Common myeloid progenitor, CD34-positive (primary cell): ENCODE data around the gene PELI3. TPM values are rescaled to one million over a fixed set of nuclear protein-coding genes. Genes with fewer than 3 reads are reported as not detected.
A peak's percentile ranks its signal among the peaks of the same experiment; 100 is the strongest.

ENCODE experiments used
- CTCF ChIA-PET: fragments of 350-600 bp; sonication (Branson Sonifier 250); formaldehyde crosslinking; loops from one replicate; lab custom pipeline; 2021; ENCODE audit warnings: antibody characterized with exemption; lab: Charles Lee
- POLR2A ChIA-PET: fragments of 350-600 bp; sonication (Branson Sonifier 250); formaldehyde crosslinking; loops from one replicate; lab custom pipeline; 2021; ENCODE audit warnings: antibody characterized with exemption; lab: Charles Lee
- DNase-seq, 3 donors: peaks; one replicate each; pipeline versions ENCODE4 v3.0.0 to v3.0.0-alpha.2; 2013
- H3K27ac ChIP-seq, 2 experiments: 1 replicate in 1 of 2; 2 replicates in 1 of 2; pipeline ENCODE4 v1.7.0; 2013; ENCODE audit warnings: inconsistent platforms in 2 of 2, low read length in 2 of 2, mild to moderate bottlenecking in 2 of 2, low read depth in 1 of 2, moderate library complexity in 1 of 2; ENCODE audit not compliant: severe bottlenecking in 2 of 2, insufficient read depth in 1 of 2, poor library complexity in 1 of 2
- H3K27me3 ChIP-seq, 5 experiments: replicated peaks in 2 of 5; 1 replicate in 3 of 5; 2 replicates in 2 of 5; pipeline versions ENCODE4 v1.6.1 to v1.7.0; 2013; ENCODE audit warnings: low read length in 4 of 5, mild to moderate bottlenecking in 2 of 5, moderate library complexity in 2 of 5, inconsistent platforms in 1 of 5; ENCODE audit not compliant: insufficient read depth in 5 of 5, control insufficient read depth in 4 of 5
- H3K36me3 ChIP-seq, 4 experiments: 1 replicate in 2 of 4; 2 replicates in 2 of 4; pipeline versions ENCODE4 v1.6.1 to v1.7.0; 2013; ENCODE audit warnings: low read length in 3 of 4, control low read depth in 1 of 4, mild to moderate bottlenecking in 1 of 4; ENCODE audit not compliant: control insufficient read depth in 4 of 4, insufficient read depth in 4 of 4
- H3K4me1 ChIP-seq, 4 experiments: 1 replicate in 3 of 4; 2 replicates in 1 of 4; pipeline versions ENCODE4 v1.6.1 to v1.7.1; 2013; ENCODE audit warnings: low read length in 3 of 4, mild to moderate bottlenecking in 3 of 4, control low read depth in 1 of 4, inconsistent platforms in 1 of 4, moderate library complexity in 1 of 4; ENCODE audit not compliant: control insufficient read depth in 4 of 4, insufficient read depth in 4 of 4; ENCODE audit errors: control extremely low read depth in 1 of 4
- H3K4me3 ChIP-seq, 7 experiments: 1 replicate in 4 of 7; 2 replicates in 3 of 7; pipeline versions ENCODE4 v1.5.1 to v1.7.0; 2013; ENCODE audit warnings: mild to moderate bottlenecking in 7 of 7, low read length in 6 of 7, moderate library complexity in 6 of 7, inconsistent platforms in 2 of 7, low read depth in 2 of 7, control low read depth in 1 of 7; ENCODE audit not compliant: insufficient read depth in 4 of 7, control insufficient read depth in 1 of 7; ENCODE audit errors: extremely low read depth in 1 of 7
- H3K9me3 ChIP-seq, 5 experiments: 1 replicate in 4 of 5; 2 replicates in 1 of 5; pipeline versions ENCODE4 v1.6.1 to v1.7.1; 2013; ENCODE audit warnings: low read length in 4 of 5, mild to moderate bottlenecking in 2 of 5, inconsistent platforms in 1 of 5, low read depth in 1 of 5, moderate library complexity in 1 of 5; ENCODE audit not compliant: control insufficient read depth in 4 of 5, insufficient read depth in 2 of 5; ENCODE audit errors: control extremely low read depth in 1 of 5
- WGBS: methylation state at CpG from one replicate; pipeline ENCODE4 v1.1.5; 2013; ENCODE audit not compliant: insufficient coverage; 5-methylcytosine and 5-hydroxymethylcytosine counted together
- polyA plus RNA-seq: library from polyadenylated mRNA; unstranded; fragments of 120-200 nt; gene quantifications from one replicate; pipeline ENCODE4 v1.2.1, GENCODE V29; 2013

PELI3 gene, protein sequence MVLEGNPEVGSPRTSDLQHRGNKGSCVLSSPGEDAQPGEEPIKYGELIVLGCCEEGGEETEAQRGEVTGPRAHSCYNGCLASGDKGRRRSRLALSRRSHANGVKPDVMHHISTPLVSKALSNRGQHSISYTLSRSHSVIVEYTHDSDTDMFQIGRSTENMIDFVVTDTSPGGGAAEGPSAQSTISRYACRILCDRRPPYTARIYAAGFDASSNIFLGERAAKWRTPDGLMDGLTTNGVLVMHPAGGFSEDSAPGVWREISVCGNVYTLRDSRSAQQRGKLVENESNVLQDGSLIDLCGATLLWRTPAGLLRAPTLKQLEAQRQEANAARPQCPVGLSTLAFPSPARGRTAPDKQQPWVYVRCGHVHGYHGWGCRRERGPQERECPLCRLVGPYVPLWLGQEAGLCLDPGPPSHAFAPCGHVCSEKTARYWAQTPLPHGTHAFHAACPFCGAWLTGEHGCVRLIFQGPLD
- polyA plus RNA-seq = 2.4 TPM

DNA sequence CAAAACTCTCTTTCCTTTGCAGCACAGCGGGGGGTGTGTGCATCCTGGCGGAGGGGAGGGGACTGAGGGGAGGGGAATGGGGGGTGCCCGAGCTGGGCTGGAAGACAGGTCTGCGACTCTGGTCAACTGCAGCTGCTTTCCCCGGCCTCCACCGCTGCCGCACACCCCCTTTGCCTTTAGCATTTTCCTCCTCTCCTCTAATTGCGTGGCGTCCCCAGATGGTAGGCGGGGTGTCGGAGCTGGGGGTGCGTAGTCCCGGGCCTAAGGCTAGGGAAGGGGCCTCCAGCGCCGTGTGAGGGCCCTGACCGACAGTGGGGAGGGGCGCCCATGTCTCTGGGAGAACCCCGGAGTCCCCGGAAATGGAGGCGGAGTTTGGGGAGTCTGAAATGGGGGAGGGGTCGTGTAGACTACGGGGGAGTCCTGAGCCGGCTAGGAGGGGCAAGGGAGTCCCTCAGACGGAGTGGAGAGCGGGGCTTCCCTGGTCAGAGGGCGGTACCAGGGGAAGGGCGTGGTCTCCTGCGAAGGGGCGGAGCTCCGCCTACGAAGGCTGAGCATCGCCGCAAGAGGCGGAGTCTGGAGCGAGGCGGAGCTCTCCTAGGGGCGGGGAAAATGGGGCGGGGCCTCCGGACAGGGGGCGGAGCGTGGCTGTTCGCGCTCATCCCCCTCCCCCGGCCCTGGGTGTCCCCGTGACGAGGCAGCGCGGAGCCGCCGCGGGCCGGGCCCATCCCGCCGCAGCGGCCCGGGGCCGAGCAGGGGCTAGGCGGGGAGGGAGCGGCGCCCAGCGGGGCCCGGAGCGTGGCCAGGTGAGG lies at the start of gene PELI3:
Gene PELI3 (plus strand): TSS at position 681 of the 809 bp plus-strand sequence. CDS start 1,224 bp downstream, outside the sequence.
- under 1% methylated on average over 47 of the region's 63 CpGs for WGBS
- Histone ChIP-seq H3K27ac (peak within 1 kb of the TSS in 1 of 2 experiments; percentile 58), H3K9me3 (peaks cover 0 to 4% (median 0%) of the 10 kb centered on the region in 5 experiments), H3K4me1 (peaks cover 0 to 26% (median 22%) of the 10 kb centered on the region in 4 experiments), H3K27me3 (peaks cover 0 to 2% (median 0%) of the 10 kb centered on the region in 5 experiments), H3K4me3 (peak within 1 kb of the TSS; percentile 42 to 83 (median 65)), H3K36me3 (no peaks in the 10 kb centered on the region)
- CTCF ChIA-PET = interaction anchor here (1.9 kb wide), 1 partner anchor 13 kb away, joined by 6 read pairs; no protein-coding TSS in a partner anchor
- POLR2A ChIA-PET = interaction anchor here (0.9 kb wide), 1 partner anchor 172 kb away, joined by 3 read pairs; no protein-coding TSS in a partner anchor
- peak; percentile 90 to 95 (median 93) for DNase-seq

DNA sequence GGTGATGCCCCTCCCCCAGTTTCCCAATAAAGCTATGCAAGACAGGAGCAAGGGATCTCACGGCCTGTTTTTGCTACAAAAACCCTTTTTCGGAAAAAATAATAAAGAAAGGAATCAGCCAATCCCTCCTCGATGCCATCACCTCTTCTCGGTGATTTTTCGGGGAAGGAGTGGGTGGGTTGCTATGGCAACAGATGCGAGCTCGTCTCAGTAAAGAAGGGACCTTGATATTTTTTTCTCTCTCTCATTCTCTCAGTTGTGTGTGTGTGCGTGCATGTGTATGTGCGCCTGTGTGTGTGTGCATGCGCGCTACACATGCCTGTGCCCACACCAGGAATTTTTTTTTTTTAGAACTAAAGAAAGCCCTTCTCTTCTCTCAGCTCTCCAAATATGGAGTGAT lies 49.7 kb upstream of the PELI3 start:
- Histone ChIP-seq H3K4me1 (peaks cover 0 to 2% (median 0%) of the 10 kb centered on the region in 4 experiments), H3K36me3 (no peaks in the 10 kb centered on the region), H3K4me3 (no peak overlapping the region), H3K27ac (no peak overlapping the region), H3K27me3 (peaks cover 11 to 81% (median 28%) of the 10 kb centered on the region in 5 experiments), H3K9me3 (peaks cover 0 to 4% (median 0%) of the 10 kb centered on the region in 5 experiments)
- 70% methylated on average over 3 of the region's 11 CpGs for WGBS
- no peak for DNase-seq
- ChIA-PET CTCF (interaction anchor here (0.7 to 4.3 kb wide), 7 partner anchors 9 to 261 kb away, joined by 3 to 36 read pairs (median 3); no protein-coding TSS in a partner anchor), POLR2A (no interaction called here)

DNA sequence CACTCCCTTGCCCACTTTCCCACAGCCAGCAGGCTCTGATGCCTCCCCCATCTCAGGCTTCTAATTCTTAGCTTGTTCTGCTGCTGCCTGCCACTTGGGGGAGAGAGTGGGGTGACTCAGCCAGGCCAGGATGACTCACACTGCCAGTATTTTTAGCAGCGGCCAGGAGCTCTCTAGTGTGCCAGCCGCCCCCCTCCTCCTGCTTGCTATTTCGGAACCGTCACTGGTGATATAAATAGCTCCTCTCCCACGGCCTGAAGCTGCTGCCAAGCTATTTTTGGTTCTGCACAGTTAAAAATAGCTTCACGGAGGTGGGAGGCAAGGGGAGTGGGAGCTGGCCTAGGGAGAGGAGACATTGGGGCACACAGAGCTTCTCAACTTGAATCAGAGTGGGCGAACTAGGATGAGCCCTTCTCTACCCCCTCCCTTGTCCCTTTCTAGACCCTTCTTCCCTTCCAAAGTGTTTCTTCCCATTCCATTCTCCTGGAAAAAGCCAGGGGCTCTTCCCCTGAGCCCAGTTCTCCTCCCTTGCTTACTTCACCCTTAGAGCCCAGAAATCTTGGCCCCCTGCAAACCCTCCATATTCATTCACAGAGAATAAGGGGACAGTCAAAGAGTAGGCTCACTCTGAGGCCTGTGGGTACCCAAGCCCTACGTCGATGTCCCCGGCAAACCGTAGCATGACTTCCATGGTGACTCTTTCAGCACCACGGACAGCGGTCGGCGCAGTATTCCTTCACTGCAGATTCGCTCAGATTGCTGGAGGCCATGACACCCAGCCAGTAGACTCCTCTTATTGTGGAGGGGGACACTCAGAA lies 48.3 kb upstream of the PELI3 start:
- POLR2A ChIA-PET = no interaction called here

DNA sequence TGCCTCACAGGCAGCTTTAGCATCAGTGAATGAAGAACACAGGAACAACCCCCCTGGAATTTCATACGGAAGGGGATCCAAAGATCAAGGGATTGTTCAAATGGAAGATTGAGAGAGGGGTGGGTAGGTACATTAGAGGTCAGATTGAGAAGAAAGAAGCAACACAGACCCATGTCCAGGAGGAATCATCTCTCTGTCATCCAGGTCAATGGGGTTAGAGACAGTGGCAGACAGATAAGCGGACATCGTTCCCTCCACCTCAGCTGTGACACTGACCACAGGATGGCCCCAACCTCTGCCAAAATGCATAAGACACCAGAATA lies 47.8 kb upstream of the PELI3 start:
- H3K4me1 ChIP-seq = peaks cover 0 to 2% (median 0%) of the 10 kb centered on the region in 4 experiments
- peaks cover 11 to 69% (median 24%) of the 10 kb centered on the region in 5 experiments for H3K27me3 ChIP-seq
- 54% methylated on average over 3 of the region's 3 CpGs for WGBS
- no peak overlapping the region for H3K27ac ChIP-seq
- no peak for DNase-seq
- ChIA-PET CTCF (interaction anchor here (4.3 kb wide), 1 partner anchor 11 kb away, joined by 36 read pairs; no protein-coding TSS in a partner anchor), POLR2A (no interaction called here)
- no peak overlapping the region for H3K4me3 ChIP-seq
- H3K9me3 ChIP-seq = peaks cover 0 to 4% (median 0%) of the 10 kb centered on the region in 5 experiments
- H3K36me3 ChIP-seq = no peaks in the 10 kb centered on the region

More for the DNA sequence above, 48.3 kb upstream of the PELI3 start:
- no peak overlapping the region for H3K4me3 ChIP-seq
- H3K36me3 ChIP-seq = no peaks in the 10 kb centered on the region
- DNase-seq = peak; percentile 69 to 84 (median 83)
- CTCF ChIA-PET = interaction anchor here (0.8 to 4.3 kb wide), 7 partner anchors 9 to 416 kb away, joined by 3 to 36 read pairs (median 5); no protein-coding TSS in a partner anchor
- H3K9me3 ChIP-seq = peaks cover 0 to 4% (median 0%) of the 10 kb centered on the region in 5 experiments
- H3K27ac ChIP-seq = no peak overlapping the region
- H3K27me3 ChIP-seq = peaks cover 11 to 75% (median 27%) of the 10 kb centered on the region in 5 experiments
- WGBS = 10% methylated on average over 13 of the region's 16 CpGs
- peaks cover 0 to 2% (median 0%) of the 10 kb centered on the region in 4 experiments for H3K4me1 ChIP-seq

DNA sequence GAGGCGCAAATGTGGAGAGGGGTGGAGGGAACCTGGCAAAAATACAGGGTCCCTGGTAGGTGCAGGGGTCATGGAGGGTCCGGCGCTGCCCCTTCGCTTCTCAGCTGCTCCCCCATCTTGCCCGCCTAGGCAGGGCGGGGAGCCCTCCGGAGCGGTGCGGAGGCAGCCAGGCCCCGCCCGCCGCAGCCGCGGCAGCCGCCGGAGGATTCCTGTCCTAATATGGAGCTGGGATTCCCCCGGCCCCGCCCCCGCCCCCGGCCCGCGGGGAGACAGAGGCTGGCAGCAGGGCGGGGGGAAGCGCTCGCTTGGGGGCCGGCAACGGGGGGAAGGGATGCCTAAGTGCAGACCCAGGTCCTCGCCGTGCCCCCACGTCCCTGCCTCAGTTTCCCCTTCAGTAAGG lies 46.9 kb upstream of the PELI3 start:
- ChIA-PET CTCF (no interaction called here), POLR2A (no interaction called here)
- H3K36me3 ChIP-seq = no peaks in the 10 kb centered on the region
- peaks cover 0 to 4% (median 0%) of the 10 kb centered on the region in 5 experiments for H3K9me3 ChIP-seq
- DNase-seq = no peak
- peaks cover 8 to 61% (median 22%) of the 10 kb centered on the region in 5 experiments for H3K27me3 ChIP-seq
- WGBS = 6% methylated on average over 13 of the region's 30 CpGs
- H3K27ac ChIP-seq = no peak overlapping the region
- H3K4me1 ChIP-seq = peaks cover 0 to 2% (median 0%) of the 10 kb centered on the region in 4 experiments
- no peak overlapping the region for H3K4me3 ChIP-seq
